Stimulated activated CD8-positive, alpha-beta memory T cell treated with anti-CD3 and anti-CD28 coated beads, Interleukin-12 subunit alpha, Interleukin-12 subunit beta, amount 100 ng/mL, for 1 hour (primary cell): ENCODE measurements around the gene DMRT1.

Experiments used
- DNase-seq: peaks from one replicate; pipeline ENCODE4 v3.0.0-alpha.2; 2020; ENCODE audit warnings: low read depth

Gene DMRT1

DNA sequence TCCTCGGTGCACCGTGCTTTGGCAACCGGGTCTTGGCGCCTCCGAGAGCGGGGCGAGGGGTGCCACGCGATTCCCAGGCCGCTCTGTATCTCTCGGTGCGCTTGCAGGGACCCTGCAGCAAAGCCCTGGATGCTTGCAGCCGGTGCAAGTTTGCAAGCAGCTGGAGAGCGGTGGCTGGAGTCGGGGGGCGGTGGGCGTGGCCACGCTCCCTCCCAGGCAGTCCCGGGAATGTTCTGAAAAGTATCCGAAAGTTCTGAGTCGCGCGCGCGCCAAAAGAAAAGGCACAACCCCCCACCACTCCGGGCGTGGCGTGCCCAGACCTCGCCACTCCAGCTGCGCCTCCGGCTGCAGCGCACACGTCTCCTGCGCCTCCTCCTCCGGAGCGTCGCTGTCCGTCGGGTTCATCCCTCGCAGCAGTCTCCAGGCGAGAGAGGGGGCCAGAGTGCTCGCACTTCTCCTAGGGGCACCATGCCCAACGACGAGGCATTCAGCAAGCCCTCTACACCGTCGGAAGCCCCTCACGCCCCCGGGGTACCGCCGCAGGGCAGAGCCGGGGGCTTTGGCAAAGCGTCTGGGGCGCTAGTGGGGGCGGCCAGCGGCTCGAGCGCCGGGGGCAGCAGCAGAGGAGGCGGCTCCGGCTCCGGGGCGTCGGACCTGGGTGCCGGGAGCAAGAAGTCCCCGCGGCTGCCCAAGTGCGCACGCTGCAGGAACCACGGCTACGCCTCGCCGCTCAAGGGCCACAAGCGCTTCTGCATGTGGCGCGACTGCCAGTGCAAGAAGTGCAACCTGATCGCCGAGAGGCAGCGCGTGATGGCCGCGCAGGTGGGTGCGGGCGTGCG lies at the start of gene DMRT1:
DMRT1 (plus strand) TSS at position 327 of the 839 bp plus-strand sequence; CDS start at position 469, 142 bp downstream.
- no peak for DNase-seq

DNA sequence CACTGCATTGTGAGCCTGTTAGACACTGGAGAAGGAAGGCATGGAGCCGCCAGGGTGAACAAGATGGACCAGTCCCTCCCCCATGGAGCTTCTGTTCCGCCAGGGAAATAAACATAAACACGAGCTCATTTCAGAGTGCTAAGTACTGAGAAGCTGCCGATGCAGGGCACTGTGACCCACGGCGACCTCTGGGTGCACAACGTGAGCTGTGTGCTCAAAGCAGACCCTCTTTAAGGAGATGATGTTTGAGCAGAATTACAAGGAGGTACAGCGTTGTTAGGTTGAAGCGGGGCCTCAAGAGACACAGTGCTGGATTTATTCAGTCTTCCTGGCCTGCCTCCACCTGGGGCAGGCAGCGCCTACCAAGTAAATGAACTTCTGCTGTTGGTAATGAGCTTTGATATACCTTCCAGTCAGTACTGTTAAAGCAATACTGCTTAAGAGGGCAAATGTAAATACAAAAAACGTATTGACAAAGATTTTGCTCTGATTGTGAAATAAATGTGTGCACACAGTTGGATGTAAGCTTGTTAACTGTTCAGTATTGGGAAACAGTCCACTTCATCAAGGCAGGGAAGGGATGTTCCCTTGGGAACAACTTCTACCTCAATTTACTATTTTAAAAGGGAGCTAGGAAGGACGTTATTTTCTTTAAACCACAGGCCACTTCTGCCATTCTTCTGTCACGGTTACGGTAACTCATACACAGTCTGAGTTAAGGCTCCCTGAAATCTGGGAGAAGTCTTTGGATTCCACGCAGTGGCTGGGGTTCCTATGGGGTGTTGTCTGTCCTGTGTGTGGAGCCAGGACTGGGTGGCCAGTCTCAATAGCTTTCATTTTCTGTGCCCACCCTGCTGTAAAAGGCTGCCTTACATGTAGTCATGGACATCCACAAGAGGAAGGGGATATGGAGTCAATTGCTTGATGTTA lies 48.9 kb upstream of the DMRT1 start:
- DNase-seq = no peak

DNA sequence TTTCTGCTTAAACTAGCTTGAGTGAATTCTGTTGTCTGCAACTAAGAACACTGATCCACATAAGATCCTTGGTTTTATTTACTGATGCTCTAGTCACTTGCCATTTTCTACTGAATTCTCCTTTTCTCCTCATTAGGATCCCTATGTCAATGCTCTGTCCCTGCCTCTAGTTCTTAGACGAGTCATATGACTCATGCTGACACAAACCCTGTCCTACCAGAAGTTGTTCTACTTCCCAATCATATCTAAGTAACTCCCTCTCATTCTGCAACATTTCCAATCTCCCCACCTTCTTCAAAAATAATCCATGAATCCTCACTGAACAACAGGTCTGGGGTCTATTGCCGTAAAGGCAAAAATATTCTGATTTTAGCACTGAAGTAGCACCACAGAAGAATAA lies 47.1 kb upstream of the DMRT1 start:
- DNase-seq = no peak

DNA sequence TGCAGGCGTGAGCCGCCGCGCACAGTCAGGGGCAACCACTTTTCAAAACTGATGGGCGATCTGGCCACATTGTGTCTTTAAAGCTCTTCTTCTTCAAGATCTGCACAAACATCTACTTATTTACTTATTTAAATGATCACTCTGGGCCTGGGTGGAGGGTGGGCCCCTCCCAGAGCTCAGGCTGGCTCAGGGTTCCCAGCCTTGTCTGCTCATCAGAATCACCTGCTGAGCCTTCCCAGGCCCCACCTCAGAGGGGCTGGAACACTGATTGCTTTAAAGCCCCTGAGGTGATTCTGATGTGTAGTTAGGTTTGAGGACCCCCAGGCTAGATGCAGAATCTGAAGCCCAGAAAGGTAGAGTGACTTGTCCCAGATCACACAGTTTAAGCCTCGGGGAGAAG lies 45.6 kb upstream of the DMRT1 start:
- no peak for DNase-seq

DNA sequence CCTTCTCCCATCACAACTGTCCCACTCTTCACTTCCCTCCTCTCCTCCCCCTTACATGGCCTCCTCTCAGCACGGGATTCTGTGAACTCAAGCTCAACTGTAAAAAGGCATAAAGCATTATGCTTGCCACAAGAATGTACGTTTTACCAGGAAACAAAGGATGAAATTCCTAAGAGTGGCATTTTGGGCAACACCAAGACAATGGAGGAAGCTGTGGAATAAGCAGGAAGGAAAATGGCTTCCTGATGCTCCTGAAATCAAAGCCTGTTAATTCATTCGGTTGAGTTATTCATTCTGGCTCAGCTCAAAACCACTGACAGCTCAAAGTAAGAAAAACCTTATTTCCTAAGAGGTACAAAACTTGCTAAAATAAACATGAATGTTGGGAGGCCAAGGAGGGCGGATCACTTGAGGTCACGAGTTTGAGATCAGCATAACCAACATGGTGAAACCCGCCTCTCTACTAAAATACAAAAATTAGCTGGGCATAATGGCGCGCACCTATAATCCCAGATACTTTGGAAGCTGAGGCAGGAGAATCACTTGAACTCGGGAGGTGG lies 40.8 kb upstream of the DMRT1 start:
- no peak for DNase-seq

DNA sequence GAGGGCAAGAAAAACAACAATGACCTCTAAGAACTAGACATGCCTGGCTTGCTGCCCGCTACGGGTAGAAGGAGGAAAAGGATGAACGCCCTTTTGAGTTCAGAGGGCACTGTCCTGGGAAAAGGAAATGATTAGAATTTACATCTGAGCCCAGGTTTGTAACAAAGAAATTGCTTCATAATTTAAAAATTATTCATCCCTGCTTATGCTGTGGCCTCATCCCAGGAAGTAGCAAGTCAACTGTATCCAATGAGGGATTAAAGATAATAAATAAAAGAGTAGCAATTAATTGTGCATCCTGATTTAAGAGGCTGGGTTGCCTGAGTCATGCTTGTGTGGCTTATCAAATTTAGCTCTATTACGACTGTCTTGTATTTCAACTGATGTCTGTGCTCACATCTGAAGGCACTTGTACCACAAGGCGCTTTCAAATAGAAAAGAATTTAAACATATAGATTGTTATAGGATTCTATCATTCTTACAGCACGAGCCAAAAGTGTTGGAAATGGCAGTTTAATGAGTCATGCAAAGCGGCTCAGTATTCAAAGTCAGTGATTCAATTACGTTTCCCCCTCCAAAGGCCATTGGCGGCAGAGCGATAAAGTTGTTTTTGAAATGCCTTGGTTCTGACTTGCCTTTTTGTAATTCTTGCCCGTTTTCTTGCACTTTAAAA lies 40.0 kb upstream of the DMRT1 start:
- DNase-seq = no peak

DNA sequence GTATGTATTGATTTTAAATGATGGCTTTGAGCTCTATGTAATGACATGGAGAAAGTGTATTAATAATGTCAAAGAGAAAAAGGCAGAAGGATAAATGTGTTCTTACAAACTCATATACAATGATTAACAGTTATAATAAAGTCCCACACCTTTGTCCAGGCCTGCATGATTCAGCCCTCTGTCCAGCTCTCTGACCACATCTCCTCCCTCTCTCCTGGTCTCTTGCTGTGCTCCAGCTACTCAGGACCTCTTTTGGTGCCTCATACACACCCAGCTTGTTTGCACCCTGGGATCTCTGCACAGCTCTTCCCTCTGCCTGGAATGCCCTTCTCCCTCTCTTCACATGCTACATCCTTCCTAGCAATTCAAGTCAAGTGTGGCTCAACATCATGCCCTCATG lies 37.5 kb upstream of the DMRT1 start:
- DNase-seq = no peak

DNA sequence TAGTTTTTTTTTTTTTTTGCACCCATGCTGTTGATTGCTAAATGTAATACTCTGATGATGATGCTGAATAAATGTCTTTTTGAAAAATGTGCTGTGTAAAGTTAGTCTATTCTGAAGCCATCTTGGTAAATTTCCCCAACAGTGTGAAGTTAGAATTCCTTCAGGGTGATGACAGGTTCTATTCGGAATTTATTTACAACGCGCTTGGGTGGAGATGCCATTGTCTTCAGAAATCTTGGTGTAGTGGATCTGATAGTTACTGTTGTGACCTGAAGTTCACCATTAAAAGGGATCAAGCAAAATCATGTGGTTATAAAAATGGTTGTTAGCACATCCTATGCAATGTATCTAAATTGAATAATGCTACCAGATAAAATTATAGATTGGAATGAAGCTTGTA lies 36.3 kb upstream of the DMRT1 start:
- DNase-seq = no peak

DNA sequence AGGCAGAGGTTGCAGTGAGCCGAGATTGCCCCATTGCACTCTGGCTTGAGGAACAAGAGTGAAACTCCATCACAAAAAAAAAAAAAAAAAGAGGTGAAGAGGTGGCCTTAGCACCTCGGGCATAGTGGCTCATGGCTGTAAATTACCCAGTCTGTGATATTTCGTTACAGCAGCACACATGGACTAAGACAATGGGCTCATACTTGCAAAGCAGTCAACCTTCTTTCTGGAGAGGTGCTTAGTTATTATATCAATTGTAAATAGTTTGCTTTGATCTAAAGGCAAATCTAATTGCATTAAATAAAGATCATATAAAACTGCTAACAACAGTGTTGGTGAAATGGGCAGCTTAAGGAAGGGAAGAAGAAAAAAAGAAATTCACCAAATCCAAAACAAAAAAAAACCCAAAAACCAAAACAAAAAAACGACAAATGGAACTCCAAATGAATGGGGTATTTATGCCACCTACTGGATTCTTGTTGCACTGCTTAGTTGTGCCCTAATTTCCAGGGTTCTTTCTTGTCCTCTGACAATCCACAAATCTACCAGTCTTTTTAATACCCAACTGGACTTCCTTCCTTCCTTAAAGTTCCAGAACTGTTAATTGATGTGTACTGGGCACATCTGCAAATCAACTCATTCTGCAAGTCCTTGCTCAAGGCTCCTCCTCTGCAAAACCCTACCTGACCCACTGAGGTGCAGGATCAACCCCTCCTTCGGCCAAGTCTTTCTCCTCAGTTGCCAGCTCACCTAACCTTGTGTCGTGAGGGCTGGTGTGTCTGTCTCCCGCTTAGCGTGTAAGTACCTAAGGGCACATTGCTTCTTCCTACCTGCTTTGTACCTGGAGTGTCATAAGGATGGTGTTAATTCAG lies 35.0 kb upstream of the DMRT1 start:
- no peak for DNase-seq

DNA sequence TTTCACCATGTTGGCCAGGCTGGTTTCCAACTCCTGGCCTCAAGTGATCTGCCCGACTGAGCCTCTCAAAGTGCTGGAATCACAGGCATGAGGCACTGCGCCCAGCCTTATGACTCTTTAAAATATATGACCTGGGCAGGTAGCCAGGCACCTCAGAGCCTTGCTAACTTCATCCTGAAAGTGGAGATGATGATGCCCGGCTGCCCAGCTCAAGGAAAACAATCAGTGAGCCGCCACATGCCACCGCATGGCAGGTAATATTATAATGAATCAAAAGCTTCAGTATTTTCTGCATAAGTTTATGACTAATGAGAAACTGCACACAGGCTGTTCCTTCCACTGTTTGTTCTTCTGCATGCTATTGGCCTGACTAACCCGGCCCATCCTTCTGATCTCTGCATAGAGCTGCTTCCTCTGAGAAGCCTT lies 30.4 kb upstream of the DMRT1 start:
- DNase-seq = no peak

DNA sequence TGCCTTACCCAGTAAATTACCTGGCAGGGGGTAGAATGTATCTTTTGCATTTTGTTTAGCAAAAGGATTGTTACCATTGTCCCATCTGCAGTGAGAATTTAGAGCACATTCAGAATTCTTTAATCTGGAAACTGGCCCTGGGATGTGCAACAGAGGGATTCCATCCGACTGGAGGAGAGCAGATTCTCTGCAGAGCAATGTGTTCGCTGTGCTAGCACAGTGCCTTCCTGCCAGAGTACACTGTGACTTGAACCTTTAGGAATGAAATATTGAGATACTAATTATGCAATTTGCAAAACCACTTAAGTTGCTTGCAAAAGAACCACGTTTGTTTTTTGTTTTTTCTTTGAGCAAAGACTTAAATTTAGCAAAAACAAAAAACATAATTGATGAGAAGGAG lies 22.5 kb upstream of the DMRT1 start:
- no peak for DNase-seq

DNA sequence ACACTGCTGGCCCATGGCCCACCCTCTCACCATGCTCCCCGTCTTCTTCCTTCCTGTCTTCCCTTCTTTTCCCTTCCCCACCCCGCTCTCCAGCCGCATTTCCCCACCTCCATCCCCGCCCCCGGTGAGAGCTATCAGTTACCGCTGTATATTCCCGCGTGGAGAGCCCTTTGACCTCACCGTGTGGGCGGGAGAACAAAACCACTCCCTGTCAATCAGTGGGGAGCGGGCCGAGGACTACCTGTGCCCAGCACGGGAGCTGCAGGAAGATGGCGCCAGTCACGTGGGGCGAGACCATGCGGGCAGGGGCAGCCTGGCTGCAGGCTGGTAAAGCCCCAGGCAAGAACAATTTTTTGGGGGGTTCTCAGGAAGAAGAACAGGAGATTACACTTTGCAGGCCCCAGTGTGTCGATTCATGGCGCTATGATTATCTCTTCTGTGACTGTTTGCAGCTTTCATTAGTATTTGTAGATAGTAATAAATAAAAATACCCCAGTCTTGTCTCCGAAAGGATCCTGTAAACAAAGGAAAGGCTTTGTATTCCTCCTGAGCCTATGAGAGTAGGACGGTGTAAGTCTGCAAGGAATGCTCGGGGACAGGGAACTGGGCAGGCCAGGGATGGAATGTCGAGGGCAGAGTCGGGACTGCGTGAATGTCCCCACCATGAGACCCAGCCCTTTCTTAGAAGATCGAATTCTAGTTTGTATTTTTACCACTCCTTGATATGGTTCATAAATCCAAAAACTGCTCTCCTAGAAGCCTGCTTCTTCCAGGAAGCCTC lies 14.8 kb upstream of the DMRT1 start:
- no peak for DNase-seq

DNA sequence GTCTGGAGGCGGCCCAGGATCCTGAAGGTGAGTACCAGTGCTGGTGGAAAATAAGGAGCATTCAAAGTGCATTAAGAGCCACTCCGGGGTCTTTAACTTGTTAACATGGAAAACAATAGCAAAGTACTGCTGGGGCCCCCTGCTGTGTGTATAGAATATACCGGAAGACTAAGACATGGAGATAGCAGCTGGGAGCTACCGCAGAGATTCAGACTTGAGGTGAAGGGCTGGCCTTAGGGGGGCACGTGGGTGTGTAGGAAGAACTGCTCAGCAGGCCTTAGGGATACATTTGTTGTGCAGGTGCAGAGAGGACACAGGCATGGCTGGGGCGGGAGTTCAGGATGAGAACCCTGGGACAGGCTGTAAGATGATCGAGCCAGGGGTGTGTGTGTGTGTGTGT lies 1.2 kb upstream of the DMRT1 start:
- DNase-seq = no peak

DNA sequence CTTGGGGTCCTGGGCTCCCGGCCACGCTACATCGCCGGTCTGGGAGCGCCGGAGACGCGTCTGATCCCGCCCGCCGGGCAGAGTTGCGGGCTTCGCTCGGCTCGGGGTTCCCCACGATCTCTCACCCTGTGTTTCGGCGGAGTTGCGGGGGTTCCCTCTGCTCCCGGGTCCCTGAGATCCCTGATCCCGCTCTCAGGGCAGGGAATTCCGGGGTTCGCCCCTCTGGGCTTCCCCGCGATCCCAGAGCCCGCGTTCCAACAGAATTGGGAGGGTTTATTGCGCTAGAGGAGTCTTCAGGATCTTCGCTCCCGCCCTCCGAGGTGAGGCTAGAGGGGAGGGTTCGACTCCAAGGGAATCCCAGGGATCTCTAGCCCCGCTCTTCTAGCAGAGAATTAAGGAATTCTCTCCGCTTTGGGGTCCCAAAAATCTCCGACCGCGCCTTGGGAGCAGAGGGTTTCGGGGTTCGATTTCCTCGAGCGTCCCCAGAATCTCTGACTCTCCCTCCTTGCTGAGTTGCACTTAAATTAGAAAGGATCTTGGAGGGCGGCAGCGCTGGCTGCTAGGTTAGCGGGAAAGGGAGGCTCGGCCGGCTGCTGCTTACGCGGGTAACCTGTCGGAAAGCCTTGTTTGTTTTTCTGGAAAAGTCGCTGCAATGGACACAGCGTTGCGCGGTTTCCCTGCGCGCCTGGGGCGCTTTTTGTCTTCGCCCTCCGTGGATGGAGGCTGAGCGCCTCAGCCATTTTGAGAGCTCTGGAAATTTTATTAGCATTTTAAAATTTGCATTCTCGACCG lies 1.3 kb downstream of the DMRT1 start:
- DNase-seq = no peak

DNA sequence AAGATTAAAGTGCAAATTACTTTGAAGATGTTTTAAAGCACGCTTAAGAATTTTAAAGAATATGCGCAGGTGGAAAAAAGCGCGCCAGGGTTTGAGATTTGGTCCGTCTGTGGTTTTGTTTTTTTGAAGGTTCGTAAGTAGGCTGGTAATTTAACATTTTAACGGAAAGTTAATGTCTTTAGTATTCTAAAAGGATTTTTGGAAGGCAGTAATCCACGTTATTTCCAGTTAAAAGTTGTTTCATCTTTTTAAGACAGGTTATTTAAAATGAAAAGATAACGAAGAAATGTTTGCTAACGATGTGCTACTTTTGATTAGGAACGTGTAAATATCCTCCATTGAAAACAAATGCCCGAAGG lies 1.9 kb downstream of the DMRT1 start:
- DNase-seq = no peak

DNA sequence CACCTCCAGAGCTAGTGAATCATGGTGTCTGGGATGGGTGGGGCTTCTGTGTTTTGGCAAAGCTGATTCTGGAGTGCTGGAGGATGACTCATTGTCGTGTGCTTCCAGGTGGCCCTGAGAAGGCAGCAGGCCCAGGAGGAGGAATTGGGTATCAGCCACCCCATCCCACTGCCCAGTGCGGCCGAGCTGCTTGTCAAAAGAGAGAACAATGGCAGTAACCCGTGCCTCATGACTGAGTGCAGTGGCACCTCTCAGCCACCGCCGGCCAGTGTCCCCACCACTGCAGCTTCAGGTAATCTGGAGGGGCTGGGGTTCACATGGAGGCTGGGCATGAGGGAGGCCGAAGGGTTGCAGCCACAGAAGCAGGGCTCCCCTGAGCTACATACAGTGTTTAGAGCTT lies 5.4 kb downstream of the DMRT1 start:
- DNase-seq = no peak

DNA sequence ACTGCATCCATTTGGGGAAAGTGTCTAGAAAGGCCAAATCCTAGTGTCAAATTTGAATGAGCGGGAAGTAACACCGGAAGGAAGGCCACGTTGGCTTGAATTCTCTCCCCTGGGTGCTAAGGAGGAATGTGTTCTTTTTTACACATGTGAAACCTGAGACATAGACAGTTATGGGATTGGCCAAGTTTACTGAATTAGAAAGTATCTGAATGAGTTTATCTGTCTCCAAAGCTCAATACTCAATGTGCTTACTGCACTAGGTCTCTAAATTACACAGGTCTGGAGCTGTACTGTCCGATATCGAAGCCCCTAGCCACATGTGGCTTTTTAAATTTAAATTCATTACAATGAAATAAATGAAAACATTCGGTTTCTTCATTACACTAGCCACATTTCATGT lies 6.0 kb downstream of the DMRT1 start:
- DNase-seq = no peak

DNA sequence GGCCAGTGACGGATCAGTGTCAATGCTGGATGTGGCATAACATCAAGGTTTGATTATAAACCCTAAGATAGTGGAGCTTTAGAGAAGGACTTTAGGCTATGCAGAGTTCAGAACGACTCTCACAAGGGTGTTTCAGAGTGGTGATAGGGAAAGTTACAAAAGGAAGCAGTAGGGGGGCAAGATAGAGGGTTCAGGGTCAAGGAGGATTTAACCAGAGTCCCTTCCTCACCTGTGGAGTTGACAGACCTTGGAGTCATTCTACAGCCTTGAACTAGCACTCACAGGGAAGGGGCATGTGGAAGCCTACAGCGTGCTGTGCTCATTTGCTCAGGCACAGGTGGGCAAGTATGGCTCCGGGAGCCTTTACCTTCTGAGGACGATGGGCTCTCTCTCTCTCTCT lies 7.9 kb downstream of the DMRT1 start:
- DNase-seq = no peak

DNA sequence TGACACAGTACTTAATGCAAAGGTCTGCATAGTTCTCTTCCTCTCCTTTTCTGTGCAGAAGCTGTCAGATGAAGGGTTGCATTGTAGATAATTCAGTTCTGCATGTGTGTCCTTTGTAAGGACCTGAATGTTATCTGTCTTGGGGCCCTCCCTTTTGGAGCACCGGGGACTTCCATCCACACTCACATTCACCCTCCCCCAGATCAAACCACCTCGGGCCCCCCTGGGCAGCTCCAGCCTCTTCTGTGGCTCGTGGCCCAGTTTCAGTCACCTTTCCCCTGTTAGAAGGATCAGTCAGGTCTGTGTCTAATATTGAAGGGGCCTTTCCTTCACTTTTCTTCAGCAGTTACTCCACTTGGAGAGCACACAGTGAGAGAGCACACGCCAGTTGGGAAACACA lies 11.0 kb downstream of the DMRT1 start:
- no peak for DNase-seq

DNA sequence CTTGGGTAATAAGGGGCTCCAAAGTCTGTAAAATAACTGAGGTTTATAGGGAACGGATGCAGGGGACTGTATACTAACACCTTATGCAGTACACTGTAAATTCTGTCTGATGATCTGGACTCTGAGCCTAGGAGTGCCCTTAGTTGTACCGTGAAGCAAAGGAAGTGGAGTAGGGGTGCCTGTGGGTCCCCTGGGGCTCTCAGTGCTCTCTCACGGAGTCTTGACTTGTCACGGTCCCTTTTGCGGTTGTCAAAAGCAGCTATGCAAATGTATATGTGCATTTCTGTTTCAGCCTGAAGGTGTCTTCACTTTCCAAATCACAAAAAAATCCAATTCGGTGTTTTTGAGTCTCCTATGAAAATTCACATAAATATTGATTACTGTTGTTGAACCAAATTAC lies 17.8 kb downstream of the DMRT1 start:
- DNase-seq = no peak
